Measurements from ENCODE around the gene L3MBTL2. TPM values are rescaled to one million over a fixed set of nuclear protein-coding genes. Genes with fewer than 3 reads are reported as not detected.

The L3MBTL2 gene
- polyA plus RNA-seq, 3 donors from 2014 or later, result 26.6 to 32.2 (median 30.5) TPM

Other genes starting within 250 kb of the L3MBTL2 start
- 10 to 100 TPM in 1 of 3 donors, 1 to 10 TPM in 2; 4.6 to 23.1 (median 8.6) TPM for gene EP300, start 112.7 kb upstream of the L3MBTL2 start, polyA plus RNA-seq
- under 1 TPM in 2 of 3 donors, not detected in 1; 0.32 to 0.90 TPM for gene CHADL, start 35.6 kb downstream of the L3MBTL2 start, polyA plus RNA-seq
- 10 to 100 TPM; 10.4 to 29.9 (median 15.6) TPM for gene RANGAP1, start 80.9 kb downstream of the L3MBTL2 start, polyA plus RNA-seq
- 1 to 10 TPM in 1 of 3 donors, under 1 TPM in 1, not detected in 1; 0.33 to 2.4 TPM for gene ZC3H7B, start 96.2 kb downstream of the L3MBTL2 start, polyA plus RNA-seq
- gene TEF, start 176.6 kb downstream of the L3MBTL2 start, polyA plus RNA-seq, result 1 to 10 TPM; 1.4 to 3.8 (median 1.8) TPM
- gene TOB2, start 241.5 kb downstream of the L3MBTL2 start, polyA plus RNA-seq, result 10 to 100 TPM in 1 of 3 donors, 1 to 10 TPM in 2; 5.9 to 23.6 (median 8.6) TPM